WERI-Rb-1 (cell line): ENCODE data around the gene ERMARD.

Source experiments
- DNase-seq: peaks from one replicate; pipeline ENCODE4 v3.0.0-alpha.2; 2020
- H3K27ac ChIP-seq: fragments of 250-450 bp; sonication (Bioruptor Pico); 2 replicates; pipeline ENCODE4 v1.5.1; 2020; ENCODE audit warnings: mild to moderate bottlenecking, moderate library complexity
- H3K27me3 ChIP-seq: fragments of 250-450 bp; sonication (Bioruptor Pico); 2 replicates; pipeline ENCODE4 v1.5.1; 2021; ENCODE audit warnings: mild to moderate bottlenecking, low read depth, moderate library complexity; ENCODE audit not compliant: insufficient read depth, severe bottlenecking
- H3K36me3 ChIP-seq: fragments of 250-450 bp; sonication (Bioruptor Pico); 2 replicates; pipeline ENCODE4 v1.5.1; 2020; ENCODE audit warnings: mild to moderate bottlenecking, moderate library complexity
- H3K4me3 ChIP-seq: 2 replicates; pipeline ENCODE4 v1.5.1; 2011; ENCODE audit warnings: low read depth, mild to moderate bottlenecking, control low read depth, low read length
- H3K9me3 ChIP-seq: fragments of 250-450 bp; sonication (Bioruptor Pico); 2 replicates; pipeline ENCODE4 v1.5.1; 2021; ENCODE audit warnings: mild to moderate bottlenecking, moderate library complexity; ENCODE audit not compliant: severe bottlenecking
- TF ChIP-seq, protein P1 (sequence below): IDR thresholded peaks from 2 replicates; pipeline ENCODE4 v1.5.1; 2011; ENCODE audit warnings: low read depth, mild to moderate bottlenecking, control low read depth, inconsistent platforms, low read length

Gene ERMARD

DNA sequence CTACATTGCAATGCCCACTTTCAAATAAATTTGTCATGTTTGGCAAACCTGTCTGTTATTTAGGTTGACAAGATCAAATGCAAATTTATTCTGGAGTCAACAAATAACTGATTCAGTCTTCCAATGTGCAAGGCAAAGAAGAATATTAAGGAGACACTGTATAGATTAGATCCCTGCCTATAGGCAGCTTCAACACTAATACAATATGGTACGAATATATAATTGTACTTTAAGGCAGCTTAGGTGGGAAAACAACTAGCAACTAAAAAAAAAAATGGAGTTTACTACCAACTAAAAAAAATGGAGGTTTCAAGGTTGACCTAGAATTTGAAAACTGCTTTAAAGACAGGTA is 25.4 kb upstream of the ERMARD start:
- no peaks in the 10 kb centered on the region for H3K27me3 ChIP-seq
- TF ChIP-seq, protein P1, sequence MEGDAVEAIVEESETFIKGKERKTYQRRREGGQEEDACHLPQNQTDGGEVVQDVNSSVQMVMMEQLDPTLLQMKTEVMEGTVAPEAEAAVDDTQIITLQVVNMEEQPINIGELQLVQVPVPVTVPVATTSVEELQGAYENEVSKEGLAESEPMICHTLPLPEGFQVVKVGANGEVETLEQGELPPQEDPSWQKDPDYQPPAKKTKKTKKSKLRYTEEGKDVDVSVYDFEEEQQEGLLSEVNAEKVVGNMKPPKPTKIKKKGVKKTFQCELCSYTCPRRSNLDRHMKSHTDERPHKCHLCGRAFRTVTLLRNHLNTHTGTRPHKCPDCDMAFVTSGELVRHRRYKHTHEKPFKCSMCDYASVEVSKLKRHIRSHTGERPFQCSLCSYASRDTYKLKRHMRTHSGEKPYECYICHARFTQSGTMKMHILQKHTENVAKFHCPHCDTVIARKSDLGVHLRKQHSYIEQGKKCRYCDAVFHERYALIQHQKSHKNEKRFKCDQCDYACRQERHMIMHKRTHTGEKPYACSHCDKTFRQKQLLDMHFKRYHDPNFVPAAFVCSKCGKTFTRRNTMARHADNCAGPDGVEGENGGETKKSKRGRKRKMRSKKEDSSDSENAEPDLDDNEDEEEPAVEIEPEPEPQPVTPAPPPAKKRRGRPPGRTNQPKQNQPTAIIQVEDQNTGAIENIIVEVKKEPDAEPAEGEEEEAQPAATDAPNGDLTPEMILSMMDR, result no peak
- H3K36me3 ChIP-seq, result no peaks in the 10 kb centered on the region
- peak overlapping the region; percentile 77; the same call in 1 of the 2 replicates for H3K4me3 ChIP-seq
- no peaks in the 10 kb centered on the region for H3K9me3 ChIP-seq
- no peak for DNase-seq
- H3K27ac ChIP-seq, result peak overlapping the region; percentile 99

DNA sequence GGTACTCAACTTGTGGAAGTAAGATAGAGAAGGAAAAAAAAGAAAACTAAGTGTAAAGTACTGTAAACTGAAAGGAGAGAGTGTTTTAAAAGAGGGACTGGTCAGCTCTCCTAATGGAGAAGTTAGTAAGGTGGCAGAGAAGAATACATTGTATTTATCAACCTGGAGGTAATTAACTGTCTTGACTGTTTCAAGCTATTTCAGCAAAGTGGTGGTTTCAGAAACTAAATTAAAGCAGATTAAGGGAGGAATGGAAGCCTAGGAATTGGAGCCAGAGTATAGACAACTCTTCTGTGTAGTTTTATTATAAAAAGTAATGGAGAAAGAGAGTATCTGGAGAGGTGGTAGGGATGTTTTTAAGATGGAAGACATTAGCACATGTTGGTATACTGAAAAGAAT is 24.5 kb upstream of the ERMARD start:
- Histone ChIP-seq H3K36me3 (no peaks in the 10 kb centered on the region), H3K9me3 (no peaks in the 10 kb centered on the region), H3K27me3 (no peaks in the 10 kb centered on the region), H3K4me3 (no peak overlapping the region), H3K27ac (no peak overlapping the region)
- DNase-seq, result no peak
- TF ChIP-seq, protein P1, result no peak

- no peak overlapping the region for H3K27ac ChIP-seq
- no peak for DNase-seq
Measured at GRCh38 chr6:169729961-169730360, 21.5 kb upstream of the ERMARD start.

GRCh38 chr6:169738204-169738975 is 13.0 kb upstream of the ERMARD start:
- peak; percentile 50 for DNase-seq
- Histone ChIP-seq H3K27me3 (no peaks in the 10 kb centered on the region), H3K36me3 (no peaks in the 10 kb centered on the region), H3K4me3 (no peak overlapping the region), H3K27ac (no peak overlapping the region), H3K9me3 (no peaks in the 10 kb centered on the region)
- TF ChIP-seq, protein P1, result no peak

More at GRCh38 chr6:169729961-169730360, 21.5 kb upstream of the ERMARD start:
- Histone ChIP-seq H3K9me3 (no peaks in the 10 kb centered on the region), H3K4me3 (no peak overlapping the region), H3K36me3 (no peaks in the 10 kb centered on the region), H3K27me3 (no peaks in the 10 kb centered on the region)
- TF ChIP-seq, protein P1, result no peak

GRCh38 chr6:169738976-169739529 is 12.4 kb upstream of the ERMARD start:
- no peak overlapping the region for H3K27ac ChIP-seq
- TF ChIP-seq, protein P1, result no peak
- no peaks in the 10 kb centered on the region for H3K9me3 ChIP-seq
- H3K4me3 ChIP-seq, result no peak overlapping the region
- no peaks in the 10 kb centered on the region for H3K27me3 ChIP-seq
- no peaks in the 10 kb centered on the region for H3K36me3 ChIP-seq
- DNase-seq, result no peak
